WTC11 (cell line): ENCODE measurements around the gene STAG1. TPM values are rescaled to one million over a fixed set of nuclear protein-coding genes. Genes with fewer than 3 reads are reported as not detected.

Experiments
- ATAC-seq: fragments of 200-7000 bp; cut with Tn5 transposase; 2 replicates; pipeline ENCODE4 v1.10.0; 2021; ENCODE audit warnings: mild to moderate bottlenecking, moderate library complexity
- CTCF ChIA-PET: fragments of 300-600 bp; sonication (Branson Sonifier 250); formaldehyde crosslinking; loops from one replicate; lab custom pipeline; 2021; ENCODE audit warnings: antibody characterized with exemption; lab: Charles Lee
- POLR2A ChIA-PET: fragments of 350-600 bp; sonication (Branson Sonifier 250); formaldehyde crosslinking; loops from one replicate; lab custom pipeline; 2021; ENCODE audit warnings: antibody characterized with exemption; lab: Charles Lee
- DNase-seq: peaks from one replicate; pipeline ENCODE4 v3.0.0; 2021; ENCODE audit warnings: low spot score
- H3K27ac Mint-ChIP-seq: 2 replicates; pipeline ENCODE4 v1.8.0; 2021; ENCODE audit warnings: mixed read lengths
- H3K27me3 Mint-ChIP-seq: 2 replicates; pipeline ENCODE4 v1.8.0; 2021; ENCODE audit warnings: low read depth, mild to moderate bottlenecking, moderate library complexity, mixed read lengths
- H3K36me3 Mint-ChIP-seq: 2 replicates; pipeline ENCODE4 v1.8.0; 2021; ENCODE audit warnings: mixed read lengths
- H3K4me1 Mint-ChIP-seq: 2 replicates; pipeline ENCODE4 v1.8.0; 2022; ENCODE audit warnings: mixed read lengths
- H3K4me3 Mint-ChIP-seq: 2 replicates; pipeline ENCODE4 v1.8.0; 2021; ENCODE audit warnings: mild to moderate bottlenecking, moderate library complexity, mixed read lengths
- H3K9me3 Mint-ChIP-seq: 2 replicates; pipeline ENCODE4 v1.8.0; 2021; ENCODE audit warnings: mixed read lengths
- ESRRA ChIP-seq: sonication (generic); formaldehyde crosslinking; IDR thresholded peaks from 2 replicates; pipeline ENCODE4 v1.8.1; 2022; ENCODE audit warnings: mild to moderate bottlenecking, missing genetic modification reagents, borderline replicate concordance
- GRHL2 ChIP-seq: fragments of 250-450 bp; sonication (Bioruptor Pico); IDR thresholded peaks from 2 replicates; pipeline ENCODE4 v1.8.0; 2022; ENCODE audit warnings: mild to moderate bottlenecking, moderate library complexity; ENCODE audit not compliant: insufficient replicate concordance, severe bottlenecking
- JAZF1 ChIP-seq: fragments of 250-450 bp; sonication (Bioruptor Pico); IDR thresholded peaks from 2 replicates; pipeline ENCODE4 v1.9.0; 2021; ENCODE audit warnings: moderate library complexity, mild to moderate bottlenecking, inconsistent platforms
- RELA ChIP-seq: sonication (generic); formaldehyde crosslinking; IDR thresholded peaks from 2 replicates; pipeline ENCODE4 v1.8.1; 2022; ENCODE audit warnings: missing genetic modification reagents, mild to moderate bottlenecking, borderline replicate concordance
- TCF7 ChIP-seq: sonication (generic); formaldehyde crosslinking; IDR thresholded peaks from 2 replicates; pipeline ENCODE4 v1.8.0; 2022; ENCODE audit warnings: mild to moderate bottlenecking, low read depth, missing genetic modification reagents, moderate library complexity
- TEAD1 ChIP-seq: sonication (generic); formaldehyde crosslinking; IDR thresholded peaks from 2 replicates; pipeline ENCODE4 v1.8.0; 2022; ENCODE audit warnings: mild to moderate bottlenecking, missing genetic modification reagents
- total RNA-seq: library from RNA; stranded (reverse); gene quantifications from 3 replicates; pipeline ENCODE4 v1.2.3, GENCODE V29; 2021
- TF ChIP-seq, protein P1 (sequence below): sonication (generic); formaldehyde crosslinking; IDR thresholded peaks from 2 replicates; pipeline ENCODE4 v1.8.0; 2022; ENCODE audit warnings: missing genetic modification reagents
- TF ChIP-seq, protein P2 (sequence below): sonication (generic); formaldehyde crosslinking; IDR thresholded peaks from 2 replicates; pipeline ENCODE4 v1.8.1; 2022; ENCODE audit warnings: low read depth, missing genetic modification reagents, borderline replicate concordance
- TF ChIP-seq, protein P3 (sequence below): sonication (generic); formaldehyde crosslinking; IDR thresholded peaks from 2 replicates; pipeline ENCODE4 v1.8.1; 2022; ENCODE audit warnings: mild to moderate bottlenecking, missing genetic modification reagents, moderate library complexity, borderline replicate concordance
- TF ChIP-seq, protein P4 (sequence below): sonication (generic); formaldehyde crosslinking; IDR thresholded peaks from 2 replicates; pipeline ENCODE4 v1.8.1; 2022; ENCODE audit warnings: mild to moderate bottlenecking, moderate library complexity, missing genetic modification reagents
- TF ChIP-seq, protein P5 (sequence below): fragments of 250-450 bp; sonication (Bioruptor Pico); IDR thresholded peaks from 2 replicates; pipeline ENCODE4 v1.9.0; 2021; ENCODE audit warnings: mild to moderate bottlenecking
- TF ChIP-seq, protein P6 (sequence below): fragments of 200-600 bp; IDR thresholded peaks from 2 replicates; pipeline ENCODE4 v1.8.0; 2022; ENCODE audit warnings: antibody characterized with exemption
- TF ChIP-seq, protein P7 (sequence below): fragments of 250-450 bp; sonication (Bioruptor Pico); IDR thresholded peaks from 2 replicates; pipeline ENCODE4 v2.1.2; 2022; ENCODE audit warnings: mild to moderate bottlenecking, moderate library complexity

The STAG1 gene
- total RNA-seq, 1 experiment from 2014 or later: 20.7 TPM

DNA sequence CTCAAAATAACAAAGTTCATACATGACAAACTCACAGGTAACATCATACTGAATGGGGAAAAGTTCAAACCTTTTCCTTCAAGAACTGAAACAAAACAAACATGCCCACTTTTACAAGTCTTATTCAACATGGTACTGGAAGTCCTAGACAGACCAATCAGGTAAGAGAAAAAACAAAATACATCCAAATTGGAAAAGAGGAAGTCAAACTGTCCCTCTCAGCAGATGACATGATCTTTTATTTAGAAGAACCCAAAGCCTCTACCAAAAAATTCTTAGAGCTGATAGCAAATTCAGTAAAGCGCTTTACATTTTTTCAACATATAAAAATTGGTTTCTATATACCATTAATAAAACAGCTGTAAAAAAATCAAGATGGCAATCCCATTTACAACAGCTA is 219.4 kb downstream of the STAG1 start:
- Mint-ChIP-seq H3K4me1 (peaks cover 12% of the 10 kb centered on the region), H3K36me3 (0 out of 2 replicates have a peak, but pooled peaks cover under 1% of the 10 kb centered on the region), H3K4me3 (no peak overlapping the region), H3K27ac (no peak overlapping the region), H3K27me3 (no peaks in the 10 kb centered on the region), H3K9me3 (peaks cover 6% of the 10 kb centered on the region)
- DNase-seq (no peak), ATAC-seq (no peak)
- TF ChIP-seq, protein P1, sequence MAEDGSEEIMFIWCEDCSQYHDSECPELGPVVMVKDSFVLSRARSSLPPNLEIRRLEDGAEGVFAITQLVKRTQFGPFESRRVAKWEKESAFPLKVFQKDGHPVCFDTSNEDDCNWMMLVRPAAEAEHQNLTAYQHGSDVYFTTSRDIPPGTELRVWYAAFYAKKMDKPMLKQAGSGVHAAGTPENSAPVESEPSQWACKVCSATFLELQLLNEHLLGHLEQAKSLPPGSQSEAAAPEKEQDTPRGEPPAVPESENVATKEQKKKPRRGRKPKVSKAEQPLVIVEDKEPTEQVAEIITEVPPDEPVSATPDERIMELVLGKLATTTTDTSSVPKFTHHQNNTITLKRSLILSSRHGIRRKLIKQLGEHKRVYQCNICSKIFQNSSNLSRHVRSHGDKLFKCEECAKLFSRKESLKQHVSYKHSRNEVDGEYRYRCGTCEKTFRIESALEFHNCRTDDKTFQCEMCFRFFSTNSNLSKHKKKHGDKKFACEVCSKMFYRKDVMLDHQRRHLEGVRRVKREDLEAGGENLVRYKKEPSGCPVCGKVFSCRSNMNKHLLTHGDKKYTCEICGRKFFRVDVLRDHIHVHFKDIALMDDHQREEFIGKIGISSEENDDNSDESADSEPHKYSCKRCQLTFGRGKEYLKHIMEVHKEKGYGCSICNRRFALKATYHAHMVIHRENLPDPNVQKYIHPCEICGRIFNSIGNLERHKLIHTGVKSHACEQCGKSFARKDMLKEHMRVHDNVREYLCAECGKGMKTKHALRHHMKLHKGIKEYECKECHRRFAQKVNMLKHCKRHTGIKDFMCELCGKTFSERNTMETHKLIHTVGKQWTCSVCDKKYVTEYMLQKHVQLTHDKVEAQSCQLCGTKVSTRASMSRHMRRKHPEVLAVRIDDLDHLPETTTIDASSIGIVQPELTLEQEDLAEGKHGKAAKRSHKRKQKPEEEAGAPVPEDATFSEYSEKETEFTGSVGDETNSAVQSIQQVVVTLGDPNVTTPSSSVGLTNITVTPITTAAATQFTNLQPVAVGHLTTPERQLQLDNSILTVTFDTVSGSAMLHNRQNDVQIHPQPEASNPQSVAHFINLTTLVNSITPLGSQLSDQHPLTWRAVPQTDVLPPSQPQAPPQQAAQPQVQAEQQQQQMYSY: no peak
- TF ChIP-seq, protein P2, sequence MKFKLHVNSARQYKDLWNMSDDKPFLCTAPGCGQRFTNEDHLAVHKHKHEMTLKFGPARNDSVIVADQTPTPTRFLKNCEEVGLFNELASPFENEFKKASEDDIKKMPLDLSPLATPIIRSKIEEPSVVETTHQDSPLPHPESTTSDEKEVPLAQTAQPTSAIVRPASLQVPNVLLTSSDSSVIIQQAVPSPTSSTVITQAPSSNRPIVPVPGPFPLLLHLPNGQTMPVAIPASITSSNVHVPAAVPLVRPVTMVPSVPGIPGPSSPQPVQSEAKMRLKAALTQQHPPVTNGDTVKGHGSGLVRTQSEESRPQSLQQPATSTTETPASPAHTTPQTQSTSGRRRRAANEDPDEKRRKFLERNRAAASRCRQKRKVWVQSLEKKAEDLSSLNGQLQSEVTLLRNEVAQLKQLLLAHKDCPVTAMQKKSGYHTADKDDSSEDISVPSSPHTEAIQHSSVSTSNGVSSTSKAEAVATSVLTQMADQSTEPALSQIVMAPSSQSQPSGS (CRISPR knock-in tag): no peak
- TF ChIP-seq ESRRA: no peak
- TF ChIP-seq, protein P3, sequence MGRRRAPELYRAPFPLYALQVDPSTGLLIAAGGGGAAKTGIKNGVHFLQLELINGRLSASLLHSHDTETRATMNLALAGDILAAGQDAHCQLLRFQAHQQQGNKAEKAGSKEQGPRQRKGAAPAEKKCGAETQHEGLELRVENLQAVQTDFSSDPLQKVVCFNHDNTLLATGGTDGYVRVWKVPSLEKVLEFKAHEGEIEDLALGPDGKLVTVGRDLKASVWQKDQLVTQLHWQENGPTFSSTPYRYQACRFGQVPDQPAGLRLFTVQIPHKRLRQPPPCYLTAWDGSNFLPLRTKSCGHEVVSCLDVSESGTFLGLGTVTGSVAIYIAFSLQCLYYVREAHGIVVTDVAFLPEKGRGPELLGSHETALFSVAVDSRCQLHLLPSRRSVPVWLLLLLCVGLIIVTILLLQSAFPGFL (CRISPR knock-in tag): no peak
- ChIA-PET CTCF (no interaction called here), POLR2A (no interaction called here)

DNA sequence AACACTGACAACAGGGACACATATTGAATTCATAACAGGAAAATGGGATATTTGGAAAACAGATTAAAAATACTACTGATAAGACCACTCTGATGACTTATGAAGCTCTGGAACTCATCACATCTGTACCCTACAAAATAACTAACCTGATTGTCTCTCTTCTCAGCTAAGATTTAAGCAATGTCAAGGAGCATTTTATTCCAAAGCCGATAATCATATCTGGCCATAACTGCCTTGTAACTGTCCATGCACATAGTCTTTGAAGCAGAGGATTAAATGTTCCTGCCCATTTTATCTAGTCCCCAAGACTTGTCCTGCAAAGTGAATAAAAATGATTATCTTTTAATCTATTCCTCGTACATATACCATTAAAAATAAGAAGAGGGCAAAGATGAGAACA is 234.1 kb downstream of the STAG1 start:
- TF ChIP-seq, protein P4, sequence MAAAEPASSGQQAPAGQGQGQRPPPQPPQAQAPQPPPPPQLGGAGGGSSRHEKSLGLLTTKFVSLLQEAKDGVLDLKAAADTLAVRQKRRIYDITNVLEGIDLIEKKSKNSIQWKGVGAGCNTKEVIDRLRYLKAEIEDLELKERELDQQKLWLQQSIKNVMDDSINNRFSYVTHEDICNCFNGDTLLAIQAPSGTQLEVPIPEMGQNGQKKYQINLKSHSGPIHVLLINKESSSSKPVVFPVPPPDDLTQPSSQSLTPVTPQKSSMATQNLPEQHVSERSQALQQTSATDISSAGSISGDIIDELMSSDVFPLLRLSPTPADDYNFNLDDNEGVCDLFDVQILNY (CRISPR knock-in tag): no peak
- TF ChIP-seq TCF7 (CRISPR knock-in tag): no peak
- no peak for TF ChIP-seq GRHL2 (CRISPR knock-in tag)
- TF ChIP-seq JAZF1: no peak
- no peak for TF ChIP-seq RELA (CRISPR knock-in tag)
- TF ChIP-seq, protein P3 (CRISPR knock-in tag): no peak
- TF ChIP-seq, protein P5, sequence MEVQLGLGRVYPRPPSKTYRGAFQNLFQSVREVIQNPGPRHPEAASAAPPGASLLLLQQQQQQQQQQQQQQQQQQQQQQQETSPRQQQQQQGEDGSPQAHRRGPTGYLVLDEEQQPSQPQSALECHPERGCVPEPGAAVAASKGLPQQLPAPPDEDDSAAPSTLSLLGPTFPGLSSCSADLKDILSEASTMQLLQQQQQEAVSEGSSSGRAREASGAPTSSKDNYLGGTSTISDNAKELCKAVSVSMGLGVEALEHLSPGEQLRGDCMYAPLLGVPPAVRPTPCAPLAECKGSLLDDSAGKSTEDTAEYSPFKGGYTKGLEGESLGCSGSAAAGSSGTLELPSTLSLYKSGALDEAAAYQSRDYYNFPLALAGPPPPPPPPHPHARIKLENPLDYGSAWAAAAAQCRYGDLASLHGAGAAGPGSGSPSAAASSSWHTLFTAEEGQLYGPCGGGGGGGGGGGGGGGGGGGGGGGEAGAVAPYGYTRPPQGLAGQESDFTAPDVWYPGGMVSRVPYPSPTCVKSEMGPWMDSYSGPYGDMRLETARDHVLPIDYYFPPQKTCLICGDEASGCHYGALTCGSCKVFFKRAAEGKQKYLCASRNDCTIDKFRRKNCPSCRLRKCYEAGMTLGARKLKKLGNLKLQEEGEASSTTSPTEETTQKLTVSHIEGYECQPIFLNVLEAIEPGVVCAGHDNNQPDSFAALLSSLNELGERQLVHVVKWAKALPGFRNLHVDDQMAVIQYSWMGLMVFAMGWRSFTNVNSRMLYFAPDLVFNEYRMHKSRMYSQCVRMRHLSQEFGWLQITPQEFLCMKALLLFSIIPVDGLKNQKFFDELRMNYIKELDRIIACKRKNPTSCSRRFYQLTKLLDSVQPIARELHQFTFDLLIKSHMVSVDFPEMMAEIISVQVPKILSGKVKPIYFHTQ: no peak
- TF ChIP-seq, protein P6, sequence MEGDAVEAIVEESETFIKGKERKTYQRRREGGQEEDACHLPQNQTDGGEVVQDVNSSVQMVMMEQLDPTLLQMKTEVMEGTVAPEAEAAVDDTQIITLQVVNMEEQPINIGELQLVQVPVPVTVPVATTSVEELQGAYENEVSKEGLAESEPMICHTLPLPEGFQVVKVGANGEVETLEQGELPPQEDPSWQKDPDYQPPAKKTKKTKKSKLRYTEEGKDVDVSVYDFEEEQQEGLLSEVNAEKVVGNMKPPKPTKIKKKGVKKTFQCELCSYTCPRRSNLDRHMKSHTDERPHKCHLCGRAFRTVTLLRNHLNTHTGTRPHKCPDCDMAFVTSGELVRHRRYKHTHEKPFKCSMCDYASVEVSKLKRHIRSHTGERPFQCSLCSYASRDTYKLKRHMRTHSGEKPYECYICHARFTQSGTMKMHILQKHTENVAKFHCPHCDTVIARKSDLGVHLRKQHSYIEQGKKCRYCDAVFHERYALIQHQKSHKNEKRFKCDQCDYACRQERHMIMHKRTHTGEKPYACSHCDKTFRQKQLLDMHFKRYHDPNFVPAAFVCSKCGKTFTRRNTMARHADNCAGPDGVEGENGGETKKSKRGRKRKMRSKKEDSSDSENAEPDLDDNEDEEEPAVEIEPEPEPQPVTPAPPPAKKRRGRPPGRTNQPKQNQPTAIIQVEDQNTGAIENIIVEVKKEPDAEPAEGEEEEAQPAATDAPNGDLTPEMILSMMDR: no peak
- TF ChIP-seq, protein P7, sequence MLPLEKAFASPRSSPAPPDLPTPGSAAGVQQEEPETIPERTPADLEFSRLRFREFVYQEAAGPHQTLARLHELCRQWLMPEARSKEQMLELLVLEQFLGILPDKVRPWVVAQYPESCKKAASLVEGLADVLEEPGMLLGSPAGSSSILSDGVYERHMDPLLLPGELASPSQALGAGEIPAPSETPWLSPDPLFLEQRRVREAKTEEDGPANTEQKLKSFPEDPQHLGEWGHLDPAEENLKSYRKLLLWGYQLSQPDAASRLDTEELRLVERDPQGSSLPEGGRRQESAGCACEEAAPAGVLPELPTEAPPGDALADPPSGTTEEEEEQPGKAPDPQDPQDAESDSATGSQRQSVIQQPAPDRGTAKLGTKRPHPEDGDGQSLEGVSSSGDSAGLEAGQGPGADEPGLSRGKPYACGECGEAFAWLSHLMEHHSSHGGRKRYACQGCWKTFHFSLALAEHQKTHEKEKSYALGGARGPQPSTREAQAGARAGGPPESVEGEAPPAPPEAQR (CRISPR knock-in tag): no peak
- no peak for TF ChIP-seq TEAD1 (CRISPR knock-in tag)
- Mint-ChIP-seq H3K27ac (no peak overlapping the region), H3K27me3 (no peaks in the 10 kb centered on the region), H3K36me3 (no peaks in the 10 kb centered on the region; the same call in 1 of the 2 replicates), H3K4me3 (no peak overlapping the region), H3K4me1 (peaks cover 3% of the 10 kb centered on the region; the same call in 1 of the 2 replicates), H3K9me3 (no peaks in the 10 kb centered on the region)
- no peak for ATAC-seq
- ChIA-PET CTCF (interaction anchor here (0.9 kb wide), 1 partner anchor 9 kb away, joined by 3 read pairs; no protein-coding TSS in a partner anchor), POLR2A (no interaction called here)
- DNase-seq: no peak
